ENCODE results near the gene INHBE. TPM values are rescaled to one million over a fixed set of nuclear protein-coding genes. Genes with fewer than 3 reads are reported as not detected.

Gene INHBE
- total RNA-seq, 1 experiment from 2014 or later = 5.0 TPM

- TF ChIP-seq IRF1 (CRISPR knock-in tag; IDR thresholded peaks at IDR 0.05) (no peak), SMAD4 (CRISPR knock-in tag; IDR thresholded peaks at IDR 0.05) (no peak), ARID4B (CRISPR knock-in tag; IDR thresholded peaks at IDR 0.05; ENCODE audit: borderline replicate concordance) (0 out of 2 replicates have a peak, but pooled peaks have one; percentile 3), ESRRA (CRISPR knock-in tag; IDR thresholded peaks at IDR 0.05; ENCODE audit: borderline replicate concordance) (no peak), FOXP1 (CRISPR knock-in tag; IDR thresholded peaks at IDR 0.05; ENCODE audit: borderline replicate concordance) (peak; percentile 41; the same call in 1 of the 2 replicates)
These were observed 1.1 kb downstream of the INHBE start (continued) for GRCh38 chr12:57456145-57456700.

- CTCF ChIA-PET = interaction anchor here (1.6 to 9.4 kb wide), 13 partner anchors 18 to 243 kb away, joined by 6 to 245 read pairs (median 20); partner anchors contain the start of gene INHBC
- Mint-ChIP-seq H3K27ac (no peak overlapping the region), H3K27me3 (ENCODE audit: low read depth) (no peaks in the 10 kb centered on the region), H3K36me3 (no peaks in the 10 kb centered on the region), H3K4me1 (peaks cover 53% of the 10 kb centered on the region), H3K9me3 (no peaks in the 10 kb centered on the region), H3K4me3 (peak overlapping the region; percentile 69)
- no peak for TF ChIP-seq ZNF121 (CRISPR knock-in tag; IDR thresholded peaks at IDR 0.05)
- TF ChIP-seq TCF7 (CRISPR knock-in tag; IDR thresholded peaks at IDR 0.05; ENCODE audit: low read depth) = no peak
- TF ChIP-seq CREB1 (CRISPR knock-in tag; IDR thresholded peaks at IDR 0.05) = no peak
- TF ChIP-seq NR1H2 (CRISPR knock-in tag; IDR thresholded peaks at IDR 0.05) = no peak
- TF ChIP-seq ZNF423 (CRISPR knock-in tag; IDR thresholded peaks at IDR 0.05) = no peak
- TF ChIP-seq NFE2L1 (CRISPR knock-in tag; IDR thresholded peaks at IDR 0.05) = no peak
- no peak for TF ChIP-seq PREB (CRISPR knock-in tag; IDR thresholded peaks at IDR 0.05; ENCODE audit: borderline replicate concordance)
- TF ChIP-seq ATF6 (CRISPR knock-in tag; IDR thresholded peaks at IDR 0.05) = no peak
- no peak for TF ChIP-seq ELF4 (CRISPR knock-in tag; IDR thresholded peaks at IDR 0.05; ENCODE audit: low read depth)
- TF ChIP-seq GRHL2 (CRISPR knock-in tag; IDR thresholded peaks at IDR 0.05; ENCODE audit: insufficient replicate concordance, severe bottlenecking) = no peak
- no peak for TF ChIP-seq STAT6 (CRISPR knock-in tag; conservative IDR thresholded peaks at IDR 0.05; ENCODE audit: low read depth)
- no peak for TF ChIP-seq SMAD3 (CRISPR knock-in tag; IDR thresholded peaks at IDR 0.05; ENCODE audit: borderline replicate concordance)
- TF ChIP-seq GABPB1 (CRISPR knock-in tag; IDR thresholded peaks at IDR 0.05) = no peak
- no peak for TF ChIP-seq OVOL2 (CRISPR knock-in tag; IDR thresholded peaks at IDR 0.05; ENCODE audit: borderline replicate concordance)
- TF ChIP-seq MXD4 (CRISPR knock-in tag; IDR thresholded peaks at IDR 0.05; ENCODE audit: borderline replicate concordance) = no peak
- TF ChIP-seq SOX15 (CRISPR knock-in tag; IDR thresholded peaks at IDR 0.05) = no peak
- TF ChIP-seq TEAD1 (CRISPR knock-in tag; IDR thresholded peaks at IDR 0.05) = no peak
- no peak for TF ChIP-seq CREM (CRISPR knock-in tag; IDR thresholded peaks at IDR 0.05)
- POLR2A ChIA-PET = interaction anchor here (1.2 kb wide), 1 partner anchor 115 kb away, joined by 3 read pairs; no protein-coding TSS in a partner anchor
- ATAC-seq (no peak), DNase-seq (ENCODE audit: low spot score) (no peak)
These were observed 1.8 kb downstream of the INHBE start for GRCh38 chr12:57456737-57457490.
